Measurements from ENCODE around the gene TBX4. TPM values are rescaled to one million over a fixed set of nuclear protein-coding genes. Genes with fewer than 3 reads are reported as not detected.
"Not testable (repeated sequence)": the region's sequence is repeated elsewhere in the genome, so short reads cannot be mapped to it uniquely, and the experiment has no call there.

TBX4 gene
- total RNA-seq, 1 donor from 2014 or later: 8.4 TPM

GRCh38 chr17:61489719-61490490, 37.7 kb downstream of the TBX4 start:
- Histone ChIP-seq H3K36me3 (ENCODE audit: control insufficient read depth in 3 of 3, insufficient read depth in 3 of 3, low read length in 3 of 3) (no peaks in the 10 kb centered on the region), H3K27ac (ENCODE audit: low read depth, low read length) (no peak overlapping the region), H3K4me1 (ENCODE audit: control insufficient read depth in 3 of 3, insufficient read depth in 3 of 3, low read length in 3 of 3) (peaks cover 0 to 7% (median 7%) of the 10 kb centered on the region in 3 donors), H3K9me3 (ENCODE audit: control insufficient read depth in 3 of 3, low read length in 3 of 3) (no peaks in the 10 kb centered on the region), H3K9ac (ENCODE audit: low read depth in 1 of 3, low read length in 3 of 3) (no peak overlapping the region), H3K27me3 (ENCODE audit: control insufficient read depth in 3 of 3, insufficient read depth in 3 of 3, low read length in 3 of 3) (peaks cover 0 to 5% (median 0%) of the 10 kb centered on the region in 3 donors), H3K4me3 (ENCODE audit: low read length in 3 of 3) (no peak overlapping the region)

GRCh38 chr17:61490540-61490975, 38.3 kb downstream of the TBX4 start:
- Histone ChIP-seq H3K27ac (ENCODE audit: low read depth, low read length) (no peak overlapping the region), H3K27me3 (ENCODE audit: control insufficient read depth in 3 of 3, insufficient read depth in 3 of 3, low read length in 3 of 3) (peaks cover 0 to 5% (median 0%) of the 10 kb centered on the region in 3 donors), H3K4me1 (ENCODE audit: control insufficient read depth in 3 of 3, insufficient read depth in 3 of 3, low read length in 3 of 3) (peaks cover 0 to 7% (median 7%) of the 10 kb centered on the region in 3 donors), H3K9me3 (ENCODE audit: control insufficient read depth in 3 of 3, low read length in 3 of 3) (no peaks in the 10 kb centered on the region), H3K4me3 (ENCODE audit: low read length in 3 of 3) (no peak overlapping the region), H3K9ac (ENCODE audit: low read depth in 1 of 3, low read length in 3 of 3) (no peak overlapping the region), H3K36me3 (ENCODE audit: control insufficient read depth in 3 of 3, insufficient read depth in 3 of 3, low read length in 3 of 3) (no peaks in the 10 kb centered on the region)

- H3K9ac ChIP-seq (ENCODE audit: low read depth in 1 of 3, low read length in 3 of 3): no peak overlapping the region
- H3K4me3 ChIP-seq (ENCODE audit: low read length in 3 of 3): no peak overlapping the region
- H3K4me1 ChIP-seq (ENCODE audit: control insufficient read depth in 3 of 3, insufficient read depth in 3 of 3, low read length in 3 of 3): peaks cover 0 to 7% (median 7%) of the 10 kb centered on the region in 3 donors
- H3K36me3 ChIP-seq (ENCODE audit: control insufficient read depth in 3 of 3, insufficient read depth in 3 of 3, low read length in 3 of 3): no peaks in the 10 kb centered on the region
- no peaks in the 10 kb centered on the region for H3K9me3 ChIP-seq (ENCODE audit: control insufficient read depth in 3 of 3, low read length in 3 of 3)
- no peaks in the 10 kb centered on the region for H3K27me3 ChIP-seq (ENCODE audit: control insufficient read depth in 3 of 3, insufficient read depth in 3 of 3, low read length in 3 of 3)
- H3K27ac ChIP-seq (ENCODE audit: low read depth, low read length): no peak overlapping the region
Observed at GRCh38 chr17:61491981-61492380, 39.8 kb downstream of the TBX4 start.

GRCh38 chr17:61492759-61493526, 40.7 kb downstream of the TBX4 start:
- Histone ChIP-seq H3K4me1 (ENCODE audit: control insufficient read depth in 3 of 3, insufficient read depth in 3 of 3, low read length in 3 of 3) (peaks cover 0 to 7% (median 7%) of the 10 kb centered on the region in 3 donors), H3K36me3 (ENCODE audit: control insufficient read depth in 3 of 3, insufficient read depth in 3 of 3, low read length in 3 of 3) (no peaks in the 10 kb centered on the region), H3K4me3 (ENCODE audit: low read length in 3 of 3) (no peak overlapping the region), H3K9me3 (ENCODE audit: control insufficient read depth in 3 of 3, low read length in 3 of 3) (no peaks in the 10 kb centered on the region), H3K27ac (ENCODE audit: low read depth, low read length) (no peak overlapping the region), H3K27me3 (ENCODE audit: control insufficient read depth in 3 of 3, insufficient read depth in 3 of 3, low read length in 3 of 3) (no peaks in the 10 kb centered on the region), H3K9ac (ENCODE audit: low read depth in 1 of 3, low read length in 3 of 3) (no peak overlapping the region)

- not testable (repeated sequence) for H3K4me3 ChIP-seq (ENCODE audit: low read length in 3 of 3); H3K36me3 ChIP-seq (ENCODE audit: control insufficient read depth in 3 of 3, insufficient read depth in 3 of 3, low read length in 3 of 3); H3K9me3 ChIP-seq (ENCODE audit: control insufficient read depth in 3 of 3, low read length in 3 of 3); H3K4me1 ChIP-seq (ENCODE audit: control insufficient read depth in 3 of 3, insufficient read depth in 3 of 3, low read length in 3 of 3); H3K27me3 ChIP-seq (ENCODE audit: control insufficient read depth in 3 of 3, insufficient read depth in 3 of 3, low read length in 3 of 3); H3K9ac ChIP-seq (ENCODE audit: low read depth in 1 of 3, low read length in 3 of 3); H3K27ac ChIP-seq (ENCODE audit: low read depth, low read length)
Observed at GRCh38 chr17:61493830-61494324, 41.7 kb downstream of the TBX4 start.

- Histone ChIP-seq H3K9ac (ENCODE audit: low read depth in 1 of 3, low read length in 3 of 3) (no peak overlapping the region), H3K36me3 (ENCODE audit: control insufficient read depth in 3 of 3, insufficient read depth in 3 of 3, low read length in 3 of 3) (no peaks in the 10 kb centered on the region), H3K27ac (ENCODE audit: low read depth, low read length) (no peak overlapping the region)
Observed at GRCh38 chr17:61494325-61495160, 42.3 kb downstream of the TBX4 start.

GRCh38 chr17:61495161-61495857, 43.1 kb downstream of the TBX4 start:
- H3K27me3 ChIP-seq (ENCODE audit: control insufficient read depth in 3 of 3, insufficient read depth in 3 of 3, low read length in 3 of 3): no peaks in the 10 kb centered on the region
- H3K4me3 ChIP-seq (ENCODE audit: low read length in 3 of 3): peak overlapping the region; percentile 47 to 54 (median 50)
- H3K27ac ChIP-seq (ENCODE audit: low read depth, low read length): no peak overlapping the region
- H3K9me3 ChIP-seq (ENCODE audit: control insufficient read depth in 3 of 3, low read length in 3 of 3): peaks cover 0 to 1% (median 0%) of the 10 kb centered on the region in 3 donors
- peaks cover 0 to 7% (median 7%) of the 10 kb centered on the region in 3 donors for H3K4me1 ChIP-seq (ENCODE audit: control insufficient read depth in 3 of 3, insufficient read depth in 3 of 3, low read length in 3 of 3)
- H3K9ac ChIP-seq (ENCODE audit: low read depth in 1 of 3, low read length in 3 of 3): peak overlapping the region; percentile 43 to 66 (median 45)
- H3K36me3 ChIP-seq (ENCODE audit: control insufficient read depth in 3 of 3, insufficient read depth in 3 of 3, low read length in 3 of 3): no peaks in the 10 kb centered on the region

More at GRCh38 chr17:61494325-61495160, 42.3 kb downstream of the TBX4 start:
- H3K4me3 ChIP-seq (ENCODE audit: low read length in 3 of 3): peak overlapping the region in 1 of 3 donors; percentile 54
- H3K27me3 ChIP-seq (ENCODE audit: control insufficient read depth in 3 of 3, insufficient read depth in 3 of 3, low read length in 3 of 3): no peaks in the 10 kb centered on the region
- H3K4me1 ChIP-seq (ENCODE audit: control insufficient read depth in 3 of 3, insufficient read depth in 3 of 3, low read length in 3 of 3): peaks cover 0 to 7% (median 7%) of the 10 kb centered on the region in 3 donors
- no peaks in the 10 kb centered on the region for H3K9me3 ChIP-seq (ENCODE audit: control insufficient read depth in 3 of 3, low read length in 3 of 3)

GRCh38 chr17:61496174-61496956, 44.1 kb downstream of the TBX4 start:
- H3K9me3 ChIP-seq (ENCODE audit: control insufficient read depth in 3 of 3, low read length in 3 of 3): peaks cover 0 to 2% (median 0%) of the 10 kb centered on the region in 3 donors
- peaks cover 0 to 7% (median 7%) of the 10 kb centered on the region in 3 donors for H3K4me1 ChIP-seq (ENCODE audit: control insufficient read depth in 3 of 3, insufficient read depth in 3 of 3, low read length in 3 of 3)
- H3K27ac ChIP-seq (ENCODE audit: low read depth, low read length): no peak overlapping the region
- H3K36me3 ChIP-seq (ENCODE audit: control insufficient read depth in 3 of 3, insufficient read depth in 3 of 3, low read length in 3 of 3): no peaks in the 10 kb centered on the region
- no peaks in the 10 kb centered on the region for H3K27me3 ChIP-seq (ENCODE audit: control insufficient read depth in 3 of 3, insufficient read depth in 3 of 3, low read length in 3 of 3)
- no peak overlapping the region for H3K9ac ChIP-seq (ENCODE audit: low read depth in 1 of 3, low read length in 3 of 3)
- H3K4me3 ChIP-seq (ENCODE audit: low read length in 3 of 3): no peak overlapping the region
